ENCODE results near the gene PALM. TPM values are rescaled to one million over a fixed set of nuclear protein-coding genes. Genes with fewer than 3 reads are reported as not detected.

The PALM gene
- total and polyA plus RNA-seq, 4 donors: 0.92 to 5.1 (median 4.3) TPM

- Histone ChIP-seq H3K9me3 (ENCODE audit: control insufficient read depth in 4 of 4, low read length in 3 of 4) (no peaks in the 10 kb centered on the region), H3K36me3 (ENCODE audit: control insufficient read depth in 4 of 4, insufficient read depth in 3 of 4, low read depth in 1 of 4, low read length in 3 of 4) (peaks cover 0 to 3% (median 0%) of the 10 kb centered on the region in 4 donors), H3K27me3 (ENCODE audit: control insufficient read depth in 4 of 4, insufficient read depth in 4 of 4, low read length in 3 of 4) (no peaks in the 10 kb centered on the region), H3K27ac (ENCODE audit: low read depth in 1 of 2, low read length in 2 of 2) (peak overlapping the region in 1 of 2 donors; percentile 91), H3K4me1 (ENCODE audit: control insufficient read depth in 4 of 4, insufficient read depth in 4 of 4, low read length in 3 of 4) (peaks cover 3 to 30% (median 23%) of the 10 kb centered on the region in 4 donors), H3K9ac (ENCODE audit: low read depth in 1 of 2, low read length in 2 of 2) (peak overlapping the region in 1 of 2 donors; percentile 67), H3K4me3 (ENCODE audit: low read depth in 1 of 3, low read length in 3 of 3) (peak overlapping the region; percentile 57 to 80 (median 58))
- TF ChIP-seq NR2F2 (IDR thresholded peaks at IDR 0.05): no peak
- TF ChIP-seq HNF4G (IDR thresholded peaks at IDR 0.05): no peak
- no peak for TF ChIP-seq ATF3 (IDR thresholded peaks at IDR 0.05)
- no peak for TF ChIP-seq JUND (IDR thresholded peaks at IDR 0.05)
- no peak for TF ChIP-seq FOXA1 (IDR thresholded peaks at IDR 0.05)
- TF ChIP-seq TAF1 (conservative IDR thresholded peaks at IDR 0.05): no peak
- no peak for TF ChIP-seq RAD21 (IDR thresholded peaks at IDR 0.05)
- TF ChIP-seq GABPA (IDR thresholded peaks at IDR 0.05 in 1 of 2, conservative IDR thresholded peaks at IDR 0.05 in 1 of 2): no peak
- no peak for TF ChIP-seq EGR1 (IDR thresholded peaks at IDR 0.05; ENCODE audit: low read depth in 2 of 2)
- TF ChIP-seq ZBTB33 (IDR thresholded peaks at IDR 0.05): no peak
- TF ChIP-seq CTCF (IDR thresholded peaks at IDR 0.05; ENCODE audit: low read depth, low read length, missing input control): no peak
- TF ChIP-seq YY1 (IDR thresholded peaks at IDR 0.05): no peak
- no peak for TF ChIP-seq RXRA (IDR thresholded peaks at IDR 0.05)
- peak; percentile 34 for DNase-seq (ENCODE audit: low spot score)
- 84% methylated on average over 39 of the region's 39 CpGs for WGBS
These were observed 87.2 kb downstream of the PALM start for GRCh38 chr19:795691-796581.

- Histone ChIP-seq H3K36me3 (ENCODE audit: control insufficient read depth in 4 of 4, insufficient read depth in 3 of 4, low read depth in 1 of 4, low read length in 3 of 4) (peaks cover 0 to 5% (median 1%) of the 10 kb centered on the region in 4 donors), H3K9me3 (ENCODE audit: control insufficient read depth in 4 of 4, low read length in 3 of 4) (no peaks in the 10 kb centered on the region), H3K4me3 (ENCODE audit: low read depth in 1 of 3, low read length in 3 of 3) (peak within 1 kb of the TSS; percentile 94 to 95 (median 95)), H3K9ac (ENCODE audit: low read depth in 1 of 2, low read length in 2 of 2) (peak within 1 kb of the TSS; percentile 71 to 94), H3K27ac (ENCODE audit: low read depth in 1 of 2, low read length in 2 of 2) (peak within 1 kb of the TSS; percentile 91 to 93), H3K4me1 (ENCODE audit: control insufficient read depth in 4 of 4, insufficient read depth in 4 of 4, low read length in 3 of 4) (peaks cover 9 to 40% (median 32%) of the 10 kb centered on the region in 4 donors), H3K27me3 (ENCODE audit: control insufficient read depth in 4 of 4, insufficient read depth in 4 of 4, low read length in 3 of 4) (no peaks in the 10 kb centered on the region)
- under 1% methylated on average over 83 of the region's 83 CpGs for WGBS
- peak; percentile 97 for DNase-seq (ENCODE audit: low spot score)
- peak; percentile 92 for TF ChIP-seq SP1 (IDR thresholded peaks at IDR 0.05)
- TF ChIP-seq REST (IDR thresholded peaks at IDR 0.05): no peak
- TF ChIP-seq FOXA1 (IDR thresholded peaks at IDR 0.05): peak; percentile 8
- peak; percentile 22 to 37 for TF ChIP-seq HNF4A (conservative IDR thresholded peaks at IDR 0.05)
- no peak for TF ChIP-seq TAF1 (conservative IDR thresholded peaks at IDR 0.05)
- TF ChIP-seq CTCF (IDR thresholded peaks at IDR 0.05; ENCODE audit: low read depth, low read length, missing input control): peak; percentile 20
- TF ChIP-seq JUND (IDR thresholded peaks at IDR 0.05): no peak
- TF ChIP-seq EGR1 (IDR thresholded peaks at IDR 0.05; ENCODE audit: low read depth in 2 of 2): peak; percentile 70 to 78
- TF ChIP-seq NR2F2 (IDR thresholded peaks at IDR 0.05): peak; percentile 62
- peak; percentile 98 for TF ChIP-seq MAX (IDR thresholded peaks at IDR 0.05)
- TF ChIP-seq FOXA2 (IDR thresholded peaks at IDR 0.05): no peak
- TF ChIP-seq HNF4G (IDR thresholded peaks at IDR 0.05): no peak
- peak; percentile 37 to 55 for TF ChIP-seq RXRA (IDR thresholded peaks at IDR 0.05)
These were observed 88.2 kb downstream of the PALM start, which contains the start of gene PTBP1 for GRCh38 chr19:796692-797527. TSS of gene PTBP1 (plus strand) at chr19:797452. CDS start at chr19:797498, 46 bp downstream.
